ENCODE measurements around the gene PTPRJ.

GRCh38 chr11:47992959-47993820 lies 12.8 kb downstream of the PTPRJ start:
- TF ChIP-seq POLR2A (IDR thresholded peaks at IDR 0.05) (no peak), CTCF (IDR thresholded peaks at IDR 0.05) (no peak), POLR2AphosphoS5 (IDR thresholded peaks at IDR 0.05; ENCODE audit: insufficient read depth in 1 of 2, low read depth in 1 of 2) (no peak)

Data from vagina (tissue), 2 donors.